Esophagus muscularis mucosa (tissue), 4 donors: Measurements from ENCODE around the gene CLRN3. TPM values are rescaled to one million over a fixed set of nuclear protein-coding genes. Genes with fewer than 3 reads are reported as not detected.

ENCODE experiments used
- DNase-seq: peaks from one replicate; pipeline ENCODE4 v3.0.0-alpha.2; 2017; ENCODE audit errors: extremely low spot score
- H3K27ac ChIP-seq, 4 donors: fragments of 200-600 bp; sonication (generic); replicated peaks in 1 of 4; 1 replicate in 3 of 4; 2 replicates in 1 of 4; pipeline ENCODE4 v1.5.1; 2016 to 2019; ENCODE audit warnings: mild to moderate bottlenecking in 1 of 4
- H3K27me3 ChIP-seq, 4 donors: fragments of 200-600 bp; sonication (generic); one replicate each; pipeline versions ENCODE4 v1.5.1 to v1.6.0; 2016 to 2019
- H3K36me3 ChIP-seq, 4 donors: fragments of 200-600 bp; sonication (generic); one replicate each; pipeline ENCODE4 v1.5.1; 2016 to 2019
- H3K4me1 ChIP-seq, 4 donors: fragments of 200-600 bp; sonication (generic); one replicate each; pipeline ENCODE4 v1.5.1; 2016 to 2019
- H3K4me3 ChIP-seq, 4 donors: fragments of 200-600 bp; sonication (generic); 1 replicate in 2 of 4; 2 replicates in 2 of 4; pipeline ENCODE4 v1.5.1; 2016 to 2019; ENCODE audit warnings: mild to moderate bottlenecking in 4 of 4, moderate library complexity in 1 of 4
- H3K9me3 ChIP-seq, 4 donors: fragments of 200-600 bp; sonication (generic); 1 replicate in 3 of 4; 2 replicates in 1 of 4; pipeline ENCODE4 v1.5.1; 2016 to 2019
- EP300 ChIP-seq: sonication (generic); formaldehyde crosslinking; IDR thresholded peaks from one replicate; pipeline ENCODE4 v1.6.1; 2017; ENCODE audit warnings: antibody characterized with exemption
- POLR2A ChIP-seq: fragments of 450-650 bp; IDR thresholded peaks from one replicate; pipeline ENCODE4 v1.6.1; 2017; ENCODE audit warnings: antibody characterized with exemption, moderate library complexity, mild to moderate bottlenecking, low read depth
- POLR2AphosphoS5 ChIP-seq, 2 donors: sonication (generic); formaldehyde crosslinking; IDR thresholded peaks; one replicate each; pipeline ENCODE4 v1.6.1; 2017; ENCODE audit warnings: antibody characterized with exemption in 2 of 2
- WGBS: methylation state at CpG from one replicate; pipeline ENCODE4 v1.1.5; 2018; 5-methylcytosine and 5-hydroxymethylcytosine counted together
- intact Hi-C: fragments of 100-400 bp; cut with DNase I; formaldehyde crosslinking; loops from one replicate; pipeline ENCODE4 v1.15.1; 2023
- total RNA-seq, 4 donors: library from RNA; depleted of rRNA; stranded (reverse); fragments of >200 nt; gene quantifications; one replicate each; pipeline versions ENCODE4 v1.1.0 to v1.2.1, GENCODE V29; 2016
- TF ChIP-seq, protein P1 (sequence below), 3 experiments: fragments of 200-600 bp in 2 of 3; fragments of 450-650 bp in 1 of 3; sonication (generic) in 2 of 3; IDR thresholded peaks; one replicate each; pipeline ENCODE4 v1.5.1; 2017 to 2019; ENCODE audit warnings: antibody characterized with exemption in 3 of 3, mild to moderate bottlenecking in 2 of 3, moderate library complexity in 1 of 3

CLRN3 gene
- total RNA-seq, 4 donors from 2014 or later = not detected

DNA sequence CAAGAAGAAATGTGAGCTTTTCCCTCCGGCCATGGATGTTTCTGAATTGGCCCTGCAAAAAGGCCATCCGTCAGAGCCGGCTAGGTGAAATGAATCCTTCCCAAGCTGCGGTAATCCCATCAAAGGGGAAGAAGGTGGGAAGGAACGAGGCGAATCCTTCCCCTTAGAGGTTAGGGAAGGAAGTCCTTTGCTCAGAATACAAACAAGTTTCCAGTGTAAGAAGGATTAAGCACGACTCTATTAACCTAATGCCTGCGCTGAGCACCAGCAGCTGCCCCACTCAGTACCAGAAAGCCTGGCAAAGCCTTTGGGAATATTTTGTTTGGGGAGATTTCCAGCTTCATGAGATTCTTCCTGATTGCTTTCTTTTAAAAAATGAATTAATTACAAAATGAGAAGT is 42.8 kb downstream of the CLRN3 start:
- intact Hi-C loops = loop anchor here (5.0 kb wide), 2 partner anchors 133 to 1868 kb away; no protein-coding TSS in a partner anchor
- Histone ChIP-seq H3K4me3 (no peak overlapping the region), H3K9me3 (no peaks in the 10 kb centered on the region), H3K27ac (no peak overlapping the region), H3K27me3 (peaks cover 0 to 37% (median 0%) of the 10 kb centered on the region in 4 donors), H3K36me3 (no peaks in the 10 kb centered on the region), H3K4me1 (peaks cover 0 to 7% (median 3%) of the 10 kb centered on the region in 4 donors)
- no peak for DNase-seq
- WGBS = 65% methylated on average over 8 of the region's 8 CpGs
- TF ChIP-seq POLR2A = no peak
- TF ChIP-seq, protein P1, sequence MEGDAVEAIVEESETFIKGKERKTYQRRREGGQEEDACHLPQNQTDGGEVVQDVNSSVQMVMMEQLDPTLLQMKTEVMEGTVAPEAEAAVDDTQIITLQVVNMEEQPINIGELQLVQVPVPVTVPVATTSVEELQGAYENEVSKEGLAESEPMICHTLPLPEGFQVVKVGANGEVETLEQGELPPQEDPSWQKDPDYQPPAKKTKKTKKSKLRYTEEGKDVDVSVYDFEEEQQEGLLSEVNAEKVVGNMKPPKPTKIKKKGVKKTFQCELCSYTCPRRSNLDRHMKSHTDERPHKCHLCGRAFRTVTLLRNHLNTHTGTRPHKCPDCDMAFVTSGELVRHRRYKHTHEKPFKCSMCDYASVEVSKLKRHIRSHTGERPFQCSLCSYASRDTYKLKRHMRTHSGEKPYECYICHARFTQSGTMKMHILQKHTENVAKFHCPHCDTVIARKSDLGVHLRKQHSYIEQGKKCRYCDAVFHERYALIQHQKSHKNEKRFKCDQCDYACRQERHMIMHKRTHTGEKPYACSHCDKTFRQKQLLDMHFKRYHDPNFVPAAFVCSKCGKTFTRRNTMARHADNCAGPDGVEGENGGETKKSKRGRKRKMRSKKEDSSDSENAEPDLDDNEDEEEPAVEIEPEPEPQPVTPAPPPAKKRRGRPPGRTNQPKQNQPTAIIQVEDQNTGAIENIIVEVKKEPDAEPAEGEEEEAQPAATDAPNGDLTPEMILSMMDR (IDR thresholded peaks at IDR 0.05) = no peak
- TF ChIP-seq EP300 = no peak
- no peak for TF ChIP-seq POLR2AphosphoS5 (IDR thresholded peaks at IDR 0.05)

DNA sequence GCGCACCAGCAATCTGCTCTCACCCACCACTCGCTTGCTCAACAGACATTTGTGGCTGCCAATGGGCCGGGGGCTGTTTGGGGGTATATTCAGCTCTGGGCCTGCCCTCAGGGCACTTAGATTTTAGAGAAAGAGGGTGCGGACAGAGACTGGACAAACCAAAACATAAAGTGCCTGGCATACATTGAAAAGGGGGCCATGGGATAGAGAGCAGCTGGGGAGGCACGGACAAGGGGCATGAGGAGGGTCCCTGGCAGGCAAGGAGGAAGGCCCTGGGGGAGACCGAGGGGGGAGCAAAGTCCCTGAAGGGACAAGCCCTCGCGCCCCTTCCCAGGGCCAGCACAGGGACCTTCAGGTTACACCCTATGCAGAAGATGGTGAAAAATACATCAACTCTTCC is 43.5 kb downstream of the CLRN3 start:
- intact Hi-C loops = no loop called here
- Histone ChIP-seq H3K36me3 (no peaks in the 10 kb centered on the region), H3K4me3 (no peak overlapping the region), H3K27ac (no peak overlapping the region), H3K4me1 (peaks cover 0 to 7% (median 3%) of the 10 kb centered on the region in 4 donors), H3K27me3 (peaks cover 0 to 37% (median 0%) of the 10 kb centered on the region in 4 donors), H3K9me3 (no peaks in the 10 kb centered on the region)
- 81% methylated on average over 8 of the region's 8 CpGs for WGBS
- no peak for DNase-seq
- TF ChIP-seq POLR2AphosphoS5 (IDR thresholded peaks at IDR 0.05) (no peak), EP300 (no peak), POLR2A (no peak)
- TF ChIP-seq, protein P1 (IDR thresholded peaks at IDR 0.05) = no peak

DNA sequence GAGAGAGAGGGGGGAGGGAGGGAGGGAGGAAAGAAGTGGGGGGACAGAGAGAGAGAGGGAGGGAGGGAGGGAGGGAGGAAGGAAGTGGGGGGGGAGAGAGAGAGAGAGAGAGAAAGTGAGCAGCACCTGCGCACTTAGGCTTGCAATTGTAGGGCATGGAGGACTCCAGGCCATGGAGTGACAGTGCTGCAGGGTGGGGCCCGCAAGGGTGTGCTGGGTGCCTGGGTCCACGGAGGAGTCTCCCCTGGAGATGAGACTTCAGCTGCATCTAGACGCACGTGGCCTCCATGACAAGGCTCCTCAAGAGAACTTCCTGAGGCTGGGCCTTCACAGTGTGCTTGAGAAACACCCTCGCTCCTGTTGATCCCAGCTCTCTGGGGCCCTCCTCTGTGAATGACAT is 44.5 kb downstream of the CLRN3 start:
- DNase-seq = no peak
- Histone ChIP-seq H3K27me3 (peaks cover 0 to 28% (median 0%) of the 10 kb centered on the region in 4 donors), H3K36me3 (no peaks in the 10 kb centered on the region), H3K27ac (no peak overlapping the region), H3K4me3 (no peak overlapping the region), H3K9me3 (no peaks in the 10 kb centered on the region), H3K4me1 (no peaks in the 10 kb centered on the region)
- intact Hi-C loops = no loop called here
- TF ChIP-seq, protein P1 (IDR thresholded peaks at IDR 0.05) = no peak
- TF ChIP-seq POLR2A (no peak), EP300 (no peak), POLR2AphosphoS5 (IDR thresholded peaks at IDR 0.05) (no peak)
- WGBS = 87% methylated on average over 6 of the region's 6 CpGs

DNA sequence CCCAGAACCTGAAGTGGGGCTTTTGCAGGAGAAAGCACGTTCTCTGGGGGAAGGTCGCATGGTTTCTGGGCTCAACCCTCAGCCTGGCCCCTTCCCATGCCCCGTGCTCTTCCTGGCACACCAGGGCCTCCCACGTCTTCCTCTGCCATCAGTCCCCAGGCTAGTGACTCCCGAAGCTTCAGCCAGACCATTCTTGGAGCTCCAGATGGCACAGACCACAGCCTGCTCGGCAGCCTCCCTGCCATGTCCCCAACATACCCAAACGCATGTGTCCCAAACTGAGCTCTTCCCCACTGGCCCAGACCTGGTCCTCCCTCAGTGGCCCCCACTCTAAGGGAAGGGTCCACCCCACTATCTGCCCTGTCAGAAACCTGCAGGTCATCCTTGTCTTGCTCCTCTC is 47.0 kb downstream of the CLRN3 start:
- 66% methylated on average over 5 of the region's 7 CpGs for WGBS
- intact Hi-C loops = no loop called here
- Histone ChIP-seq H3K4me1 (no peaks in the 10 kb centered on the region), H3K27me3 (peaks cover 0 to 18% (median 0%) of the 10 kb centered on the region in 4 donors), H3K27ac (no peak overlapping the region), H3K36me3 (no peaks in the 10 kb centered on the region), H3K9me3 (no peaks in the 10 kb centered on the region), H3K4me3 (no peak overlapping the region)
- TF ChIP-seq EP300 (no peak), POLR2A (no peak), POLR2AphosphoS5 (IDR thresholded peaks at IDR 0.05) (no peak)
- TF ChIP-seq, protein P1 (IDR thresholded peaks at IDR 0.05) = no peak
- no peak for DNase-seq

DNA sequence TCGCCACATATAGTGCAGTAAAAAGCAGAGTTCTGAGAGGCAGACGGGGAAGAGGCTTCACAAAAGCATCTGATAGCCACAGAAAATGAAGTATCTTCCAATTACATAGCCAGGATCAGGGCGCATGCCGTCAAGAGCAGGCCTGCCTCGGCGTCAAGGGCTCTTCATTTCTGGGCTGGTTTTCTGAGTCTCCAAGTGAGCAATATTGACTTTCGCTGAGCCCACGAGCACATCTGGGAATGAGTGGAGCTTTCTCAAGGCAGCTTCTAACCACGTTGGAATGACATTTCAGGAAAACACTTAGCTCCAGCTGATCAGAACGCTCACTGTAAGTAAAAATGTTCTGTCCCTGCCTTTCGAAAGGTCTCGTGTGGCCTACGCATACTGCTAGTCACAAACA is 51.9 kb downstream of the CLRN3 start:
- H3K27ac ChIP-seq = no peak overlapping the region
- no peaks in the 10 kb centered on the region for H3K36me3 ChIP-seq
- intact Hi-C loops = no loop called here
- peaks cover 0 to 16% (median under 1%) of the 10 kb centered on the region in 4 donors for H3K27me3 ChIP-seq
- peaks cover 0 to 4% (median 2%) of the 10 kb centered on the region in 4 donors for H3K9me3 ChIP-seq
- H3K4me1 ChIP-seq = no peaks in the 10 kb centered on the region
- 91% methylated on average over 11 of the region's 13 CpGs for WGBS
- DNase-seq = no peak
- H3K4me3 ChIP-seq = no peak overlapping the region
- TF ChIP-seq POLR2A = no peak
- no peak for TF ChIP-seq POLR2AphosphoS5 (IDR thresholded peaks at IDR 0.05)
- TF ChIP-seq, protein P1 (IDR thresholded peaks at IDR 0.05) = no peak
- no peak for TF ChIP-seq EP300
